Stimulated activated CD4-positive, alpha-beta T cell treated with anti-CD3 and anti-CD28 coated beads, TNF-alpha, amount 100 ng/mL, for 24 hours (primary cell): ENCODE measurements around the gene SFTPD.
"Not testable (repeated sequence)": the region's sequence is repeated elsewhere in the genome, so short reads cannot be mapped to it uniquely, and the experiment has no call there.

Experiments
- DNase-seq, 3 experiments: peaks; one replicate each; pipeline ENCODE4 v3.0.0-alpha.2; 2020; ENCODE audit warnings: low read depth in 3 of 3

The SFTPD gene

GRCh38 chr10:79948976-79949722 lies at the start of gene SFTPD:
TSS of gene SFTPD (minus strand) at chr10:79949105. CDS start at chr10:79946659, 2,446 bp downstream.
- no peak for DNase-seq

DNA sequence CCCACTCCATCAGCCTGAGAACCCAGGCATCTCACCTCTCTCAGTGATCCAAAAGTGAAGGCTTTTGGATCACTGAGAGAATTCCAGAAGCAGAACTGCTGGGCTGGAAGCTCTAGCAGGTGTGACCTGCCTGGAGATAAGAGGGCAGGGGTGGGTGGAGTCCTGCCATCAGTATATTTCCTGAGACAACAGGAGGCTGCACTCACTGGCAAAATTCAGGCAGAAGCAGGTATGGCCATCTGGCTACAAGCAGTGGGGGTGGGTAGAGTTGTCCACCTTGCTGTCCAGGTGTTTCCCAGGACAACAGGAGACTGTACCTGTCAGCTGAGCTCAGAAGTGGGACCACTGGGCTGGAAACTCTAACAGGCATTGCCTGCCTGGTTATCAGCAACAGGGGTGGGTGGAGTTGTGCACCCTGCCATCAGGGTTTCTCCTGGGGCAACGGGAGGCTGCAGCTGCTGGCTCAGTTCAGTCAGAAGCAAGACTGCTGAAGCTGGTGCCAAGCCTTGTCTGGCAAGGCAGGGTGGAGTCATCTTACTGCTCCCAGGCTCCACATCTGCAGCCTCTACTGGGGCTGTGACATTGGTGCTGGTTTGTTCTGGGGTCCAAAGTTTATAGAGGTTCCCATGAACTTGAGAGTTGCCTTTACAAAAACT lies 47.2 kb upstream of the SFTPD start:
- DNase-seq = no peak

GRCh38 chr10:79994556-79994955 lies 45.7 kb upstream of the SFTPD start:
- DNase-seq = no peak

DNA sequence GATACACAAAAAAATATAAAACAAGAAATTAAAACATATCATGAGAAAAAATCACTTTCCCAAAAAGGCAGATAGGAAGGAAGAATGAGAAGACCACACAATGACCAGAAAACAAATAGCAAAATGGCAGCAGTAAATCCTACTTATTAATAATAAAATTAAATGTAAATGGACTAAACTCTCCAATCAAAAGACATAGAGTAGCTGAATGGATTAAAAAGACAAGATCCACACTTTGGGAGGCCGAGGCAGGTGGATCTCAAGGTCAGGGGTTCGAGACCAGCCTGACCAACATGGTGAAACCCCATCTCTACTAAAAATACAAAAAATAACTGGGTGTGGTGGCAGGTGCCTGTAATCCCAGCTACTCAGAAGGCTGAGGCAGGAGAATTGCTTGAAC lies 39.3 kb upstream of the SFTPD start:
- not testable (repeated sequence) for DNase-seq

GRCh38 chr10:79986661-79987060 lies 37.8 kb upstream of the SFTPD start:
- DNase-seq = not testable (repeated sequence)

DNA sequence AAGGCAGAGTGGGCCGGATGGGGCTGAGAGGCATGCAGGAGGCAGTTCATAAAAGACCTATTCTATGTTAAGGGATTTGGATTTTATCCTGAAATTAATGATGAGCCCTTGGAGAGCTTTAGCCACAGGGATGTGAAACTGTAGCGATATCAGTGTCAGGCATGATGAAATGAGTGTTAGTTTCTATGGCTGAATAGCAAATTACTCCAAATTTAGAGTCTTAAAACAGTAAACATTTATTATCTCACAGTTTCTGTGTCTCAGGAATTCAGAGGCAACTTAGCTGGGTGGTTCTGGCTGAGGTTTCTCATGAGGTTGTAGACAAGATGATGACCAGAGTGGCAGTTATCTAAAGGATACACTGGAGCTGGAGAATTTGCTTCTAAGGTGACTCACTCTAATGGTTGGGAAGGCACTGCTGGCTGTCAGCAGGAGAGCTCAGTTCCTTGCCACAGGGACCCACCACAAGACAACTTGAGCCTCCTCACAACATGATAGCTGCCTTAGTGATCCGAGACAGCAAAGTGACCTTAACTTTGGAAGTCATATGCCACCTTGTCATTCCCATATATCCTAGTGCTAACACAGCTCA lies 36.7 kb upstream of the SFTPD start:
- DNase-seq = no peak

- peak in 1 of 3 experiments; percentile 61 for DNase-seq
These were observed 35.9 kb upstream of the SFTPD start for GRCh38 chr10:79984851-79985250.

DNA sequence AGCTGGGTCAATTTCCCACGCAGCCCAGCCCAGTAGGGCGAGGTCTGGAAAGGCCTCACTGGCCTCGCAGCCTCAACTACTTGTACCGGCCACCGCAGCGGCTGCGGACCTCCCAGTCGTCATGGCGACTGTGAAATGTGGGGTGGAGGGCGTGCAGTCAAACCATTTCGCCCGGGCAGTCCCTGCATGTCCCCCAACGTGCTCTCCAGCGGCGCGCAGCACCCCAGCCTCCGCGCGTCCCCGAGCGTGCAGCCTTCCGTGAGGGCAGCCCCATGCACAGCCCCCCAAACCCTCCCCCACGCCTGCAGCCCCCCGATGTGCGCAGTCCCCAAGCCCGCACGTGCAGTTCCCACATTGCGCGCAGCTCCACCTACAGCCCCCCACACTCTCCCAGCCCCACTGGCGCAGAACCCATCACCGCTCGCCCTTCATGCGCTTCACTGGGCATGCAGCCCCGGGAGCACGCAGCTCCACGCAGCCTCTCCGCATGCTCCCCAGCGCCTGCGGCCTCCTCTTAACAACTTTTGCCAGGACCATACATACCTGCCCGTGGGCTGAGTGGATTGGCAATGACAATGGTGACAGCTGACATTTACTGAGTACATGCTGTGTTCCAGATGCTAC lies 34.5 kb upstream of the SFTPD start:
- DNase-seq = no peak

- no peak for DNase-seq
These were observed 34.0 kb upstream of the SFTPD start for GRCh38 chr10:79982861-79983260.

DNA sequence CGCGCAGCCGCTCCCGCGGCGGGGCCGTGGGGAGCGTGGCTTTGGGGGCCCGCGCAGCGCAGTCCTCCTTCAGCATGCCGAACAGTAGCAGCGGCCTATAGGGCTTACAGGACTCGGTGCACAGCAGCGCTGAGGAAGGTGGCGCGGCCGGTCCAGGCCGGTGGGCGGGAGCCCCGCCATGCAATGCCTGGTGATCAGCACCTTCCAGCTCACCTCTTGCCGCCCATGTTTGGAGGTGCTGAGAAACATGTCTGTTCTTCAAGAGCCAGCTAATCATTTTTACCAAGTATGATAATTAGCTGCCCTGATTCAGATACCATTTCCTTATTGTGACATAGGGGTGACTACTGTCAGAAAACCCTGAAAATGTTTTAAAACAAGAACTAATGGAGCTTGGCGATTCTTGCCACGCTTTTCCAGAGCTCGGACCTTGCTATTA lies 33.5 kb upstream of the SFTPD start:
- no peak for DNase-seq

- DNase-seq = peak in 1 of 3 experiments; percentile 18
These were observed 32.8 kb upstream of the SFTPD start for GRCh38 chr10:79981450-79982361.

- no peak for DNase-seq
These were observed 31.8 kb upstream of the SFTPD start for GRCh38 chr10:79980711-79981110.

GRCh38 chr10:79979976-79980687 lies 31.2 kb upstream of the SFTPD start:
- DNase-seq = no peak

GRCh38 chr10:79979310-79979975 lies 30.5 kb upstream of the SFTPD start:
- DNase-seq = no peak

DNA sequence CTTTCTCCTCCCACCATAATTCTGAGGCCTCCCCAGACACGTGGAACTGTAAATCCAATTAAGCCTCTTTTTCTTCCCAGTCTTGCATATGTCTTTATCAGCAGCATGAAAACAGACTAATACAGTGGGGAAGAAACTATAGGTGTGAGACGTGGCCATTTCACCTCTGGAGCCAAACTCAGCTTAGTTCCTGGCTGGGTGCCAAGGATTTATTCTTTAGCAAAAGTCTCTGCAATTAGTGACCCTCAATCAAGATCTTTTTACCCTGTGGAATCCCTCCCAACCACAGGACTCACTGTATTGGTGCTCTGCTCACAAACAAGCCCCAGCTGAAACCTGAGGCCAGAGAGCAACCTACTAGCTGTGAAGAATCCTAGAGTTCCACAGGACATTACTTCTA lies 28.1 kb upstream of the SFTPD start:
- no peak for DNase-seq

DNA sequence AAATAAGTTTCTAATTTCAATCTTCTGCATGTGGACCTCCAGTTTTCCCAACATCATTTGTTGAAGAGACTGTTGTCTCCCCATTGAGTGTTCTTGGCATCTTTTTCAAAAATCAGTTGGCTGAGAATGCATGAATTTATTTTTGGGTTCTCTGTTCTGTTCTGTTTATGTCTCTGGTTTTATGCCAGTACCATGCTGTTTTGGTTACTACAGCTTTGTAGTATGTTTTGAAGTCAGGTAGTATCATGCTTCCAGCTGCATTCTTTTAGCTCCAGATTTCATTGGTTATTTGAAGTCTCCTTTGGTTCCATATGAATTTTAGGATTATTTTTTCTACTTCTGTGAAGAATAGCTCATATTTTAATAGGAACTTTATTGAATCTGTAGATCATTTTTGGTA lies 21.2 kb upstream of the SFTPD start:
- no peak for DNase-seq

DNA sequence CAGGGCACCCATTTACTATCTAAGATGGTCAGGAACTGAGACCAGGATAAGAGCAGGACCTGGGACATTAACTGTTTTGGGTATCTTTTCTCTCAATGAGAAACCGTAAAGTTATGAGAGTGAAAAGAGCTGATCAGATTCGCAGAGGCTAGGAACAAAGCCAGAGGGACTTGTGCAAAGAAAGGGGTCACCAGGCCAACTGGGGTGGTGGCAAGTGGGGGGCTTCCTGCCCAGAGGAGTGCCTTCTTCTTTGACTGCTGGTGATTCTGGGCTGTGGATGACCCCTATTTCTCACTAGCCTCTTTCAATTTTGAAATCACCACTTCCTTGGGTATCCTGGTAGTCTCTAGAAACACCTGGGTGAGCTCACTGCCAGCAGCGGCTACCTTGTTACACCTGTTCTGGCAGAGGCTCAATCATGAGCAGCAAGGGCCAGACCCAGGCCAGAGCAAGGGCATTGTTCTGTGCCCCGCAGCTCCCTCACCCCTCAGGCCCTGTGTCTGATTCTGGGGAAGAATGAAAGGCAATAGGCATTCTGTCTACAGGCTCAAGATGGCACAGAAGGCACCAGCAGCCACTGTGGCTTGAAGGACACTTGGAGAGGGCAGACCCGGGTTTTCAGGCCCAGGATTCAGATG lies 999 bp downstream of the SFTPD start:
- no peak for DNase-seq

DNA sequence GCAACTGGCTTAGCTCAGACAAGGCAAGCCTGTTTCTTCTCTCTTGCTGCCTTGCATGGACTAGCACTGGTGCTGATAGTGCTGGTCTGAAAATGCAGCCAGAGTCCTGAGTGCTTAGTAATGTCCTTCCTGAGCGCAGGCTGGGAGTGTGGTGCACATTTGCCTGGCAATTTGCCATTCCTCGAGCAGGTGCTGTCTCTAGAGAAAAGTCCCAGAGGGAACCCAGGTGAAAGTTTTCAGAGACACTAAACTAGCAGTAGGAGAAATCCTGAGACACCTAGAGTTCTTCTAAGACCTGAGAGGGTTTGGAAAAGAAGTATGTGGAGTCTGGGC lies 1.9 kb downstream of the SFTPD start:
- no peak for DNase-seq

GRCh38 chr10:79946271-79947082 lies 2.4 kb downstream of the SFTPD start:
- DNase-seq = no peak
